ENCODE results near the gene OTOGL. TPM values are rescaled to one million over a fixed set of nuclear protein-coding genes. Genes with fewer than 3 reads are reported as not detected.
A peak's percentile ranks its signal among the peaks of the same experiment; 100 is the strongest.

OTOGL gene, protein sequence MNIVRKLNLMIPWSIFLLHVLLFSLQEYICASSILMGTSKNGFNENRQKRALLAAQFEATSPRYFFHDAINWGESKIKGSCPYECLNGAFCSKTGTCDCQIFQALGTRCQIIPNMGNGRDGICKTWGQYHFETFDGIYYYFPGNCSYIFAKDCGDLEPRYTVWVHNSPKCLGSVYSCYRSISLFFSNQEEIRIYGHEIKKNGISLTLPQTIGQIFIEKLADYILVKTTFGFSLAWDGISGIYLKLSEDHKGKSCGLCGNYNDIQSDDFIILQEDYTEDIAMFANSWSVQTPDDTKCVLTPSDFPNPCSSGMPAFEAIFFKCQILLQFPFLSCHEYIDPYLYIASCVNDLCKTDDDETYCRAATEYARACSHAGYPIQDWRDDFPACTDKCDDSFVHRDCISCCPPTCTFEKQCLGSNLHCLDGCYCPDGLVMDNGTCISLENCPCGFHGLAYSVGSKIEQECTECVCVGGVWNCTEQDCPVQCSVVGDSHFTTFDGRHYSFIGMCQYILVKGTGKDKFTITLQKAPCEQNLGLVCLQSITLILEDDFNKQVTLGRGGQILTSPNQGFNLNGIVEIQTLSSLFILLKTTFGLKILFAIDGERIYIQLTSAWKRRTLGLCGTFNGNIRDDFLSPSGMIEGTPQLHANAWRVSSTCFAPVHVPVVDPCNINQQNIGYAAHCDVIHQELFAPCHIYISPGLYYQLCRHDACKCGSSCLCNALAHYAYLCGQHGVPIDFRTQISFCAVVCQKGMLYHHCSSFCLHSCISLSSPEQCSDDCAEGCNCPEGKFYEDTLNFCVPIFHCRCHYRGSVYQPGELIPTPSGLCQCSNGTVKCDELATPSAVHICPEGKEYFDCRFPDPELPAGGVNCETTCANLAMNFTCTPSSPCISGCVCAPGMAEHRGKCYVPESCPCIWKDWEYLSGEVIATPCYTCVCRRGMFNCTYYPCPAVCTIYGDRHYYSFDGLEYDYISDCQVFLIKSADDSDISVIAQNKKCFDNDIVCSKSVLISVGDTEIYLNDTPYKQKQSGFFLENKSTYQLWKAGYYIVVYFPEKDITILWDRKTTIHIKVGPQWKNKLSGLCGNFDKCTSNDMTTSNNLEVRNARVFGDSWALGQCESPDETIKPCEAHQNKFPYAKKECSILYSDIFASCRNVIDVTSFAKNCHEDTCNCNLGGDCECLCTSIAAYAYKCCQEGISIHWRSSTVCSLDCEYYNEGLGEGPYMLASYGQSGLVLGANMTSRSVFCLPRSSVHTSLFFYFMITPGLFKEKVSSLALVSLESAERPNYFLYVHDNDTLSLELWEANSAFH (N-terminal part only)
- not detected for total RNA-seq

DNA sequence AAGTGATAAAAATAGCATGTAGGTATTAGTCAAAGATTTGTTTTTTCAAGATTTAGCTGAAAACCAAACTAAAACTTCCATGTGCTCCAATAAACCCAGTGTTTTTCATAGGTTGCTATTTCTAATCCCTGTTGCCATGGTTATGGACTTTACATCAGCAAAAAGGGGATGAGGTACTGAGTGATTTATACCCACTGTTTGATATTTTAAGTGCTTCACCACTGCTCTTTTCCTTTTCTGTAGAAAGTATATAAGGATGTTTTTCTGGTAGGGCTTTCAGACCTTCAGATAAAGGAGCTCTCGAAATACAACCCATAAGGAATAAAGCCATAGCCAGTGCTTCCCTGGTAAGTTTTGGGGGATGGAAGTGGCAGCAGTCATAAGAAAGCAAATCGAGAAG, at the start of gene OTOGL:
Gene OTOGL, plus strand, starts transcription at position 279 of the 400 bp plus-strand sequence. CDS start 109,895 bp downstream, outside the sequence.
- no peak for DNase-seq

DNA sequence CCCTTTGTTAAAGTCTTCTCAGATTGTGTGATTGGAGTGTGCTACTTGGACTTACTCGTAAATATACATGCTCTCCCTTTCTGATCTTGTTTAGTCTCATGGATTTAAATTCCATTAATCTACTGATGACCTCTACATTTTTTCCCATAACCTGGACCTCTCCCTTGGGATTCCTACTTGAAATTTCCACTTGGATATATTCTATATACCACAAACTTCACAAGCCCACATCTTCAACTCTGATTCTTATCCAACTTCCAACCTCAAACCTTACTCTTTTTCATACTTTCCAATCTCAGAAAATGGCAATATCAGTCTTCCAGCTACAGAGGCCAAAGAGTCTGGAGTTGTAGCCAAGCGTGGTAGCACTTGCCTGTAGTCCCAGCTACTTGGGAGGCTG, 49.1 kb upstream of the OTOGL start:
- no peak for DNase-seq

DNA sequence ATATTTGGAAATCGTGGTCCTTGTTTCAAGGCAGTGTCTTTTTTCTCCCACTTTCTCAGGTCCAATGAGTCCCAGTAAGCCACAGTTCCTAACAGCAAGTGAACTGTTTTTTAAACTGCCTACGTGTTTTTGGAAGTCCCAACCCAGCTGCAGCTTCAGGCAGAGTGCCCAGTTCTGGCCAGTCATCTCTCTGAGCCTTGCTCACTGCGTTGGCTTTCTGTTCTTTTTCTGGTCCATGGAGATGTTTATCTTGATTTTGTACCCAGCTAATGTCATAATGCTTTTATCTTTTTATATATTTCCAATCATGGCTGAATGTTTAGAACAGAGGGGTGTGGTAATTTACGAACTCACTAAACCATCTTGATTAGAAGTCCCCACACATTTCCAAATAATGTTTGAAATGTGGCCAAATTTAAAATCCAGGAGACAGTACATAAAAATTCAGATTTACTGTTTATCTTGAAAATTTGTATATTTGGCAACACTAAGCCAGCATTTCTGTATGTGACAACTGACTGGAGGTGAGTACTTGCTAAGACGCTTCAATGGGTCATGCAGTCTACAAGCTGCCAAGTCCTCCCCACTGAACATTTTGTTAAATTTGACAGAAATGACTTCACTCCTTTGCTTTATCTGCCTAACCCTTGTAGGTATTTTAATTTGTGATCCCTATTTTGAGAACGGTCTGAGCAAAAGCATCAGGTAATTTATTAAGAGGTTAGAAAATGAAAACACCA, 46.1 kb upstream of the OTOGL start:
- DNase-seq: no peak

DNA sequence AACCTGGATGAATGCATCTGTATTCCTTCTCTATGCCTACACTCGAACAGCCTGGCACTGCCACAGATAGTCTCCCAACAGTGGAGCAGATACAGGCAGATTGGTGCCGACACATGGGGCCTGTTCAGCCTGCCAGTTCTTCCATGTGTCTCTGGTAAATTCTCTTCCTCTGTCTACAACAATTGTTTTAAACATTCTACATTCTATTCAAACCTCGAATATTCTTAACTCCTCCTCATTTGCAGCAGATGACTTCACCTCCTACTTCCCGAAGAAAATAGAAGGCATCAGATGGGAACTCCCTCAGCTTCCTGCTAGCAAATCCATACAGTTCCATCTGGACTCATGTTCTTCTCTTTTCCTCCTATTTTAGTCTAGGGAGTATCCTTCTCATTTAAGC, 43.1 kb upstream of the OTOGL start:
- DNase-seq: no peak

DNA sequence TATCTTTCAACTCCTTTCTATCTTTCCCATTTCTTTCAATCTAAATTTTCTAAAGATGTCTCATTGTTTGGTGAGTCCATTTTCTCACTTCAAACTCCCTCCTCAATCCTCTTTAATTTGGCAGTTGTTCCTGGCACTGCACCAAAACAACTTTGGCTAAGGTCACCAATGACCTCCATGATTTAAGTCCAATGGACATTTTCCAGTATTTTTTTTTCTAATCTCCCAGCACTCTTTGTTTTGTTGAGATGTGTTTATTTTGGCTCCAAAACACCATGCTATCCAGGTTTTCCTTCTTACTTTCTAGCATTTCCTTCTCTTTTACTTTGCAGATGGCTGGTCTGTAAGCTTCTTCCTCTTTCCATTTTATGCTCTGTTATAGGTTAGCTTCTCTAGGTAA, 42.5 kb upstream of the OTOGL start:
- DNase-seq: no peak

DNA sequence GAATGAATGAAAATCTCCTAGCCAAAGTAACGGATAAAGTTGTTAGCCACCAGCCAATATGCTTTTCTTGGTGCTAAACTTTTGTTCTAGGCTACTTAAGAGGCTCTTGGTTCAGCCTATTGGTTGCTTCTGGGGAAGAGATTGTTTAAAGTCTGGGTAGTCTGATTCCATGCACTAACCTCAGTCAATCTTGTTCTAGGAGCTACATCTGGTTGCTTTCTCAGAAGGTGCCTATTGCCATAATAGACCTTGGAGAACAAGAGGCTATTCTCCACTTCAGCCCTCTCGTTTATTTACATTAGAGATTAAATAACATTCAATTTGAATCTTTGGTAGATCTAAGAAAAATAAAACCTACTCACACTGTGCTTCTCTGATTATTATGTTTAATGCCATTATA, 40.8 kb upstream of the OTOGL start:
- no peak for DNase-seq

DNA sequence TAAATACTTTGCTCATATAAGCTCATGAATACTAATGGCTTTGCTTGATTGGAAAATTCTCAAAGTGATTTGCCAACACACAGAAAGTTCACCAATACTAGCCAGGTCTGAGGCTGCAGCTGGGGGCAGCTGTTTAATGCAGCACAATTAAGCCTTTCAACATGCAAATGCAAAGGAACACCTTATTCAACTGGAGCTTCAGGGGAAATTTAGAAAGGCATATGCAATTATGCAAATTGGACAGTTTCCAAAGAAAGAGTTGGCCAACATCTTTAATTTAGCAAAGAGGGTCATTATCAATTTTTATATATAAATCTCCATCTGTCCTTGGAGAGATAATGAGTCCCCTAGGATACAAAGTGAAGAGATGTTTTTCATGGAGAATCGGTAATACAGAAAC, 40.2 kb upstream of the OTOGL start:
- DNase-seq: no peak

DNA sequence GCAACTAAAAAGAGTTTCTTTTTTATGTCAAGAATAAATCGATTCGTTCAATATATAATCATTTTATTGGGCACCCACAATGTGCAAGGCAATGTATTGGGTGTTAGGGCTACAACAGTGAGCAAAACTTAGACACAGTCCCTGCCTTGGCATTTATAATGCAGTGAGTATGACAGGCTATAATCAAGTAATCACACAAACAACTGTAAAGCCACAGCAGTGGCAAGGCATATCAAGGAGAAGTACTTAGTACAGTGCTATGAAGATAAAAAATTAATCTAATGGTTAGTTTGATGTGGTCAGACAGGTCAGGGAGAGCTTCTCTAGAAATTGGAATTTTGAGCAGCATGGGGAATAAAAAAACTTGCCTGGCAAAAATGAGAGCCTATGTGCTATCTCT, 39.5 kb upstream of the OTOGL start:
- DNase-seq: no peak

DNA sequence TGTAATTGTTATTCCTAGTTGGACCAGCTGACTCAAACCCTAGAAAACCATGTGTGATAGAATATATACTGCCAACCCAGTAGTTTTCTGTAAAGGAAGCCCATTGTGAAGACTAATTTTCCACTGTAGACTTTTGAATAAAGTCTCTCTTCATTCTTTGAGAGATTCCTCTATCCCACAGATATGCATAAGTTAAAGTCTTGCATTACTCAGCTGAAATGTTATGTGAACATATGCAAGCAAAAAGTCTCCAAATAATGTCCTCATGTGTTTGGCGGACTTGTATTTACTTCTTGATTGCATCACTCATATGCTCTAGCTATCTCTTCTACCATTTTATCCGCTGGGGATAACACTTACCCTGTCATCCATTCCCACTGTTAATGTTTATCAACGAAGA, 35.1 kb upstream of the OTOGL start:
- no peak for DNase-seq

DNA sequence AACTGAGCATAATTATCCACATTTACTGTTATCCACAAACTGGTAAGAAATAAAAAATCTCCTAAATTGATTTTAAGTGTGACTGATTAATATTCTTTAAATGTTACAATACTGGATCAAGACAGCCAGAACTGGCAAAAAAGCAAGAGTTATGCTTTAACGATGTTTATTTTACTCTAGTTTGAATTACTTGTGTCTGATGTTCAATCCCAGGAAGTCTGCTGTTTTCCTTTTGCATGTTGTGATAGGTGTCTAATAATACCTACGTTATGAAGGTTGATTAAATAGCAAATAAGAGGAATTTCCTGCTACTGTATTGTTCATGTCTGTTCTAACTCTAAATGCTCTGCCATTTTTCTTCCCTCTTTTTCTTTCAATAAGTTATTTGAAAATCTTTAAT, 34.4 kb upstream of the OTOGL start:
- no peak for DNase-seq

DNA sequence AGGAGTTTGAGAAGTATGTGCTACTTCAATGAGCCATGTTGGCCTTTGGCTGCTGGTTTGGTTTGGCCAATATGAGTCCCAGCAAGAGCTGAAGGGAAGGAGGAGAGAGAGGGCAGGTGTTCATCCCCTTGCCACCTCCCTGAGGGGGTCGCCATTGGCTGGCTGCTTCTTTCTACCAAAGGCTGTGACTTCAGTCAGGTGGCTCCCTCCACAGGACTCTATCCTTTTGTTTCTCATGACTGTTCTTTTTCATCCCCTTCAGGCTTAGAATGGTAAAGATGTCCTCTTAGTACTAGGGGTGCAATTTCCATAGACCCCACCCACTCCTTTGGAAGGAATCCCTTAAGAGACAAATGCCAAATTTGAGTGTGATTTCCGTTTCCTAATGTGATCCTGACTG, 31.2 kb upstream of the OTOGL start:
- DNase-seq: no peak

DNA sequence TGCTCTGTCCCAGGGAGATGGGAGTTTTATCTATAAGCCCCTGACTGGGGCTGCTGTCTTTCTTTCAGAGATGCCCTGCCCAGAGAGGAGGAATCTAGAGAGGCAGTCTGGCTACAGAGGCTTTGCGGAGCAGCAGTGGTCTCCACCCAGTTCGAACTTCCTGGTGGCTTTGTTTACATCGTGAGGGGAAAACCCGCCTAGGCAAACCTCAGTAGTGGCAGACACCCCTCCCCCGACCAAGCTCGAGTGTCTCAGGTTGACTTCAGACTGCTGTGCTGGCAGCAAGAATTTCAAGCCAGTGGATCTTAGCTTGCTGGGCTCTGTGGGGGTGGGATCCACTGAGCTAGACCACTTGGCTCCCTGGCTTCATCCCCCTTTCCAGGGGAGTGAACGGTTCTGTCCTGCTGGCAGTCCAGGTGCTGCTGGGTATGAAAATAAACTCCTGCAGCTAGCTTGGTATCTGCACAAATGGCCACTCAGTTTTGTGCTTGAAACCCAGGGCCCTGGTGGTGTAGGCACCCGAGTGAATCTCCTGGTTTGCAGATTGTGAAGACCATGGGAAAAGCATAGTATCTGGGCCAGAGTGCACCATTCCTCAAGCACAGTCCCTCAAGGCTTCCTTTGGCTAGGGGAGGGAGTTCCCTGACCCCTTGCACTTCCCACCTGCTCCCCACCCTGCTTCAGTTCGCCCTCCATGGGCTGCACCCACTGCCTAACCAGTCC, 15.3 kb upstream of the OTOGL start:
- DNase-seq: peak; percentile 31

DNA sequence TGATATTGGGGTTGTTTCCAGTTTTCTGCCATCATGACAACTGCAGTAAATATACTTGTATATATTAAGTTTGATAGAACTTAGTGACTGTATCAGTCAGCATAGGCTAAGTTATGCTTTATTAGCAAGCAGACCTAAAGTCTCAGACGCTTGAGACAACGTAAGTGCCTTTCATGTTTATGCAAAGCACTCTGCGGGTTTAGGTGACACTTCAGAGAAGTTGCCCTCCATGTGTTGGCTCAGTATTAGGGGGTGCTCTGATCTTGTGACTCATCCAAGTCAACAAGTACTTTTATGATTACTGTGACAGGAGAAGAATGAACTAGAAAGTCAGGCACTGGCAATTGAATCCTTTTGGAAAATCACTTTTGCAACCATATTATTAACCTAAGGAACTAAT, 13.3 kb upstream of the OTOGL start:
- DNase-seq: no peak

DNA sequence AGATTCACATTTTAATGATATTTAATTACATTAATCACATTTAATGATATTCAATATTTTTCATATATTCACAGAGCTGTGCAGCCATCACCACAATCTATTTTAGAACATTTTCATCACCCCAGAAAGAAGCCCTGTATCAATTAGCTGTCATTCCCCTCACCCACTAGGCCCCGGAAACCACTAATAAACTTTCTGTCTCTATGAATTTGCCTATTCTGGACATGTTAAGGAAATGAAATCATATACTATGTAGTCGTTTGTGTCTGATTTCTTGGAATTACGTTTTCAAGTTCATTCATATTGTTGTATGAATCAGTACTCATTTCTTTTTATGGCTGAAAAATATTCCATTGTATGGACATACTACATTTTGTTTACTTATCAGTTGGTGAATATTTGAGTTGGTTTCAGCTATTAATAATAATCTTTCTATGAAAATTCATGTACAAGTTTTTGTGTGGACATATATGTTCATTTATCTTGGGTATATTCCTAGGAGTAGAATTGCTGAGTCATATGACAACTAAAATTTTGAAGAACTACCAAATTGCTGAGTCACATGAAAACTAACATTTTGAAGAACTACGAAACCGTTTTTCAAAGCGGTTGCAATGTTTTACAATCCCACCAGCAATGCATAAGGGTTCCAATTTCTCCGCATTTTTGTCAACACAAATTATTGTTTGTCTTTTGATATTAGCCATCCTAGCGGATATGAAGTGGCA, 11.7 kb upstream of the OTOGL start:
- no peak for DNase-seq

DNA sequence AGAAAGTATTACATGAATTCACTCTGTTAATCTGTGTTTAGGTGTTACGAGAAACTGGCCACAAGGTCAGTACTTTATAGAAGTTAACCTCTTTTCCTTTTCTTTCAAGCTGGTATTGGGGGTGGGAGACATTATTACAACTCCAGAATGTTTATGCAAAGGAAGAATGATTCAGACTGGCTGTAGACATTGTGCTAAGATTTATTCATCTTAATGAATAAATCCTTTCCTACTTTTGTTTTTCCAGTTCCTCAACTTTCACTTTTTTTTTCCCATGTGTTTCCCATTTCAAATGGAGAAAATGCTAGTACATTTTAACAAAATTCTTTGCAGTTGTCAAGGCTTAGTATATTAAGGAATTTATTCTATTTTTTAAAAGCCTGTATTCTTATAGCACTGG, 1.3 kb downstream of the OTOGL start:
- DNase-seq: no peak

DNA sequence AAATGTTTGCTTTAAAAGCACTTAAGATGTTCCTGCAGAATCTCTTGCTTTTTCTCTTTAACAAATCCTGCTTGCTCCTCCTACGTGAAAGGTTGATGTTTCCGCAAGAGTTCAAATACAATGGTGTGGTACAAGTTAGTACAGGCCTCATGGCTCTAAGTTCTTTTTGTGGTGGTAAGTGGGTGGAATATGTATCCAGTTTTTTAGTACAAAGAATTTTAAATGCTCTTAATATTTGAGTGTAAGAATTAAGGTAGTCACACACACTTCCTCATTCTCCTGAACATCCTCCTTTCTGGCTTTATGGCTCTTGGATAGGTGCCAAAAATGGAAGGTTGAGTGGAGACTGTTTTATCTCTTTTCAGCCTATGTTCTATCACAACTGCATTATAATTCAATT, 1.8 kb downstream of the OTOGL start:
- DNase-seq: no peak

DNA sequence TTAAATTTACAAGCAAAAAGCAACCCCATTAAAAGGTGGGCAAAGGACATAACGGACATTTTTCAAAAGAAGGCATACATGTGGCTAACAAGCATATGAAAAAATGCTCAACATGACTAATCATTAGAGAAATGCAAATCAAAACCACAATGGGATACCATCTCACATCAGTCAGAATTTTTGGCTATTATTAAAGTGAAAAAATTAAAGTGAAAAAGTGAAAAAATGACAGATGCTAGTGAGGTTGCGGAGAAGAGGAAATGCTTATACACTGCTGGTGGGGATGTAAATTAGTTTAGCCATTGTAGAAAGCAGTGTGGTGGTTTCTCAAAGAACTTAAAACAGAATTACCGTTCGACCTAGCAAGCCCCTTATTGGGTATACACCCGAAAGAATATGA, 7.9 kb downstream of the OTOGL start:
- no peak for DNase-seq

DNA sequence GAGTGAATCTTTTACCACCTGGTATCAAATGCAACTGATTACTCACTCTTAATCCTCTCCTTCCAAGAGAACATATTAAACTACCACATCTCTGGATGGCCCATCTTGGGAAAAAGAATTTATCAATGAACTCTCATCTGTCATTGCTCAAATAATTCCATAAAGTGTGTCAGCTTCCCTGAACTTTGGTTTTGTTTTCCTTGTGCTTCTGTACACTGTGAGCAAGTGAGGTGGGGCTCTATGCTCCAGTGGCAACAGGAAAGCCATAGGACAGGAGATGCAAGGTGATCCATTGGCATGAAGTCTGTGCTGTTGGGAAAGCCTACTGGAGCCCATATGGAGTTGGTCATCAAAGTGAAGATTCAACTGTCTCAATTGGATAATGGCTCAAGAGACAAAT, 17.4 kb downstream of the OTOGL start:
- no peak for DNase-seq

DNA sequence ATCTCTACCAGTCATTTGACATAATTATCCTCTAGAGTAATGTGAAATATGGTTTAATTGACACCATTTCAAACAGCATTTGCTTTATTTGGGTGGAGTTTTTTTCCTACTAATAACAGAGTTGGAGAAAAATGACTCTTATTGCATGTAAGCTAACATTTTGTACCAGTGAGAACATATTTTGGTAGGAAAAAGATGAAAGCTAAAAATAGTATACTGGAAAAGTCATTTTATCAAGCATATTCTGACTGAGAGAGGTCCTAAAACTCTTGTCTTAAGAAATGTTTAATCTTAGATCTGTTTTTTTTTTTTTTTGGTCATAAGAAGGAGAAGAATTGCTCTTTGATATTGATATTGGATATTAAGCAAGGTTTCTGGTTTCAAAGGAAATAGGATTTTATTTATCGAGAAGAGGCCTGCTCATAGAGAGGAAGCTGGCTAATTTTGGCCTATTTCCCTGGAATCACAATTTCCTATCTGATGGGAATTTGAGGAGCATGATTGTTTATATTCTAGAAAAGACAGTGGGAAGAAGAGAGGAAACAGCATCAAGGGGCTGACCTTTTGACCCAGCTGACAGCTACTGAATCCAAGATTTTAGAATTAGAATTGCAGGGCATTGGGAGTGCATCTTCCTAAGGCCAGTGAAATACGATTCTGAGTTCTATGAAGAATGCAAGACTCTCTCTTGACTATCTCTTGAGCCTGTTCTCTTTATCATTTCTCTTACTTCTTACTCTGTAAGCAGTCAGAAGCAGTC, 19.4 kb downstream of the OTOGL start:
- no peak for DNase-seq

DNA sequence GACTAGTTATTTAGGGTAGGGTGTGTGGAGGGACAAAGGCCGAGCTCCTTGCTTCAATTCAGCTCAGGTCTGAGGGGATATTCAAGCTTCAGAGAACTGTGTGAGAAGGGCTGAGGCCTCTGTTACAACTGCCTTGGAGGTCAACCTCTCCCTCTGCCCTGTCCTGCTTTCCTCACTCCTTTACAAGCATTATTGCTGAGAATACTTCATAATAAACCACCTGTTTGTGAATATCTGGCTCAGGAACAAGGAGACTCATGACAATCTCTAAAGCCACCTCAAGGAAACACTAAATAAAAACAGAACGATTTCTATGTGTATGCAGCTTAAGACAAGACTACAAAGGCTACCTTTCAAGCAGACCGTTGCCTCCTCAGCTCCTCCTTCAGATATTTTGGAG, 21.7 kb downstream of the OTOGL start:
- DNase-seq: no peak

Data from effector CD4-positive, alpha-beta T cell (primary cell).